ENCODE measurements around the gene CTNNA3.
"Not testable (repeated sequence)": the region's sequence is repeated elsewhere in the genome, so short reads cannot be mapped to it uniquely, and the experiment has no call there.

Gene CTNNA3

DNA sequence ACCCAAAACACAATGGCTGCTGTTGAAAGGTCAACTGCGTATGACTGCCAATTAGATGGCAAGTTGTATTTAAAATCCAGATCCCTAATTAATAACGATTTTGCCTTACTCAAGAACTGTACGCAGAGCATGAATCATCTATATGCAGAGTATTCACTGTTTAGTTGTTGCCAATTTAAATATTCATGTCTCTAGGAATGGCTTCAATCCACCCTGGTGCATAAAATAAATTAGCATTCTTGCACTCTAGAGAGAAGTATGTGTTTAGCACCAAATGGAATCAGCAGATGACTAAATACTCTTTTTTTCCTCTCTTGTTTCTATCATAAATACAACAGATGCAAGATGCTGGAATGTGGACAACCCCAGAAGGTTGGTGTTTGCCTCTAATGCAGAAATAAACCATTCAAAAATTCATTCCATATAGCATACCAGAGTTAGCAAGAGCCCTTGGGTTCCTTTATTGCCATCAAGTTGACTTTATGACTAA, 449.9 kb downstream of the CTNNA3 start:
- DNase-seq (ENCODE audit: low spot score), result no peak

DNA sequence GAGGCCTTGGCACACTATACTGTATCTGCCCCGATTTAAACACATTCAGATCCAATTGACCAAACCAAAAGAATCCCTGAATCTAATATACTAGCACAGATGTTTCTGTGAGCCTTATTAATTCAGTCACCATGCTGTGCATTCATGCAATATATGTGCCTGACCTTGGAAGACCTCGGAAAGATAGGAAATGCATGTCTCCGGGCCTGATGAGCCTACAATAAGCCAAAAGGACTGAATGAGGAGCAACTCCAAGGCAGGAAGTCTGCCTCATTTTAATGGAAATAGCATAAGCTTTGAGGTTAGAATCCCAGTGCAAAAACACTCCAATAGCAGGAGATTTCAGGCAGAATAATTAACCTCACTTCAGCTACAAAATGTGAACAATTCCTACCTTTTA, 453.5 kb downstream of the CTNNA3 start:
- no peak for DNase-seq (ENCODE audit: low spot score)

DNA sequence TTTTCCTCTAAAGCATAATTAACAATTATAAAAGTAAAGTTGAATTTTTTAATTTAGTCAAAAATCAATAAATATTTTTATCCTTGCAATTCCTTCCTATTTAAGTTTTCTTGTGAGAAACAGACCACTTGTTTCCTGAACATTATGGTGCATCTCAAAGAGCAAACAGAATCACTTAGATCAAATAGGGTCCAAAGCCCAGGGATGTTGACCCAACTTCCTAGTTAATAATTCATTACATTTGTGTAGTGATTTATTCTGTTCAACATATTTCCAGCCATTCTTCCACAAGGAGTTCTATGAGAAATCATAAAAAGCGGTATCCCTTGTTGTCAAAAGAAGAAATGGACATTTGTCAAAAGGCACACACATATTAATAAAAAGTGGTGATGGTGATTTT, 454.5 kb downstream of the CTNNA3 start:
- no peak for DNase-seq (ENCODE audit: low spot score)

DNA sequence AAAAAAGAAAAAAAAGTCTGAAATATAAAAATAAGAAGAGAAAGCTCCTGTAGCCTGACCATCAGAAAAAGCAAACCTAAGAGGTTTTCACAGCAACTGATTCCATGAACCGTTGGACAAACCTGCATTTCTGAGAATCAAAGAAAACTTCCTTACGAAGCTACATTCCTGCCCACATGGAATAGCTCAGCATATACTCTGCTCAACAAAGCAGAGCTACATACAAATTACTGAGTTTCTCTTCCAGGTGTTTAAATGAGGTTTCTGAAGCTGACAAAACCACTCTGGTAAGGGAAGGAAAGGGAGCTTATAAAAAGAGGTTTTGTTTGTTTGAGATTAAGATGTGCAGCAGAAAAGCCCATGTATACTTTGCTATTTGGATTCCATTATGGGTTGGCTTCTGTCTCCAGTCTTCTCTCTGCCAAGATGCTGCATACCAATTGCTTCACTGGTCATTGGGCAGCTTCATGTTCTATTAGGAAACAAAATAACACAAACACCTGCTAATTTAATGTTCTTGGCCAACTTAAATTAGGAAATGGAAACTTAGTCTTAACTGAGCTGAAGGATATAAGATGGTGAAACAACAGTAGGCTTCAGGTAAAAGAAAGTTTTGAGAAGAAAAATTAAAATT, 456.0 kb downstream of the CTNNA3 start:
- DNase-seq (ENCODE audit: low spot score), result no peak

DNA sequence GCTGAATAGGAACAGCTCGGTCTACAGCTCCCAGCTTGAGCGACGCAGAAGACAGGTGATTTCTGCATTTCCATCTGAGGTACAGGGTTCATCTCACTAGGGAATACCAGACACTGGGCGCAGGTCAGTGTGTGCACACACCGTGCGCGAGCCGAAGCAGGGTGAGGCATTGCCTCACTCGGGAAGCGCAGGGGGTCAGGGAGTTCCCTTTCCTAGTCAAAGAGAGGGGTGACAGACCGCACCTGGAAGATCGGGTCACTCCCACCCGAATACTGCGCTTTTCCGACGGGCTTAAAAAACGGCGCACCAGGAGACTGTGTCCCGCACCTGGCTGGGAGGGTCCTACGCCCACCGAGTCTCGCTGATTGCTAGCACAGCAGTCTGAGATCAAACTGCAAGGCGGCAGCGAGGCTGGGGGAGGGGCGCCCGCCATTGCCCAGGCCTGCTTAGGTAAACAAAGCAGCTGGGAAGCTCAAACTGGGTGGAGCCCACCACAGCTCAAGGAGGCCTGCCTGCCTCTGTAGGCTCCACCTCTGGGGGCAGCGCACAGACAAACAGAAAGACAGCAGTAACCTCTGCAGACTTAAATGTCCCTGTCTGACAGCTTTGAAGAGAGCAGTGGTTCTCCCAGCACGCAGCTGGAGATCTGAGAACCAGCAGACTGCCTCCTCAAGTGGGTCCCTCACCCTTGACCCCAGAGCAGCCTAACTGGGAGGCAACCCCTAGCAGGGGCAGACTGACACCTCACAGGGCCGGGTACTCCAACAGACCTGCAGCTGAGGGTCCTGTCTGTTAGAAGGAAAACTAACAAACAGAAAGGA, 465.1 kb downstream of the CTNNA3 start:
- DNase-seq (ENCODE audit: low spot score), result not testable (repeated sequence)

DNA sequence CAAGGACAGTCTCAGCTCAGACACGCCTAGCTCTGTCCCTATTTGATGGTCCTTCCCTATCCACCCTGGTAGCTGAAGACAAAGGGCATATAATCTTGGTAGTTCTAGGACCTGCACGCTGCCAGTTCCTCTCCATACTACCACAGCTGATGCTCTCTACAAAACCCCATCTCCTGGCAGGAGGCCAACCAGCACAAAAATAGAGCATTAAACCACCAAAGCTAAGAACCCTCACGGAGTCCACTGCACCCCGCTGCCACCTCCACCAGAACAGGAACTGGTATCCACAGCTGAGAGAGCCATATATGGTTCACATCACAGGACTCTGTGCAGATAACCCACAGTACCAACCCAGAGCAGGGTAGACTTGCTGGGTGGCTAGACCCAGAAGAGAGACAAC, 470.8 kb downstream of the CTNNA3 start:
- no peak for DNase-seq (ENCODE audit: low spot score)

DNA sequence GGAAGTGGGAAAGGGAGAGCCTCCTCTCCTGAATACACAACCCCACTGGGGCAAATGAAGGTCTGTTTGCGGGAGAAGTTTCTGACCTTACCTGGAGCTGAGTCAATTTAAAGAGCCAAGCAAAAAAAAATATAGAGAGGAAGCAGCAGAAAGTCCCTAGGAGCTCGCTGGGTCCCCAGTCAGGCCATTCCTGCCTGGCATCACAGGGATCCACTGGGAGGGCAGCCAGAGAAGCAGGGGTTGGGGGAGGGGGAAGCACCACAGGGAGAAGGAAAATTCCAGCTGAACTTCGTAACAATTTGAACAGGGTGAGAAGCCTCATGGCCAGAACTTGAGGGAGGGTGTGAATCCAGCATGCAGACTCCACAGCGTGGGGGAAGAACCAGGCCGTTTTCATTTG, 471.4 kb downstream of the CTNNA3 start:
- no peak for DNase-seq (ENCODE audit: low spot score)

DNA sequence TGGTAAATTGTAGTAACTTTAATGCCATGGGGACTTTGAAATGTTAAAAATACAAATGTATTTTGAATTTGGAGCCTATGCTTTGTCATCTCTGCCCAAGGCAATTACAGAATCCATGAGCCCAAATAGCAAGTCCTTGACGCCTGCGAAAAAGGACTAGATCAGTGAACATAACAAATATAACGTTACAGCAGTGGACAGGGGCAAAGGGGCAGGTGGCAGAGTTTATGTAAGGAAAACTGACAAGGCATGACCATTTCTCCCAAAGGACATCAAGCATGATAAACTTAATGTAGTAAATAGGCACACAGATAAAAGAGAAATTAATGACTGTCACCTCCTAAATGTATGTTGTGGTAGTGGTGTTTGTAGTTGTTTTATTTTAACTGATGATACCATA, 473.1 kb downstream of the CTNNA3 start:
- no peak for DNase-seq (ENCODE audit: low spot score)

DNA sequence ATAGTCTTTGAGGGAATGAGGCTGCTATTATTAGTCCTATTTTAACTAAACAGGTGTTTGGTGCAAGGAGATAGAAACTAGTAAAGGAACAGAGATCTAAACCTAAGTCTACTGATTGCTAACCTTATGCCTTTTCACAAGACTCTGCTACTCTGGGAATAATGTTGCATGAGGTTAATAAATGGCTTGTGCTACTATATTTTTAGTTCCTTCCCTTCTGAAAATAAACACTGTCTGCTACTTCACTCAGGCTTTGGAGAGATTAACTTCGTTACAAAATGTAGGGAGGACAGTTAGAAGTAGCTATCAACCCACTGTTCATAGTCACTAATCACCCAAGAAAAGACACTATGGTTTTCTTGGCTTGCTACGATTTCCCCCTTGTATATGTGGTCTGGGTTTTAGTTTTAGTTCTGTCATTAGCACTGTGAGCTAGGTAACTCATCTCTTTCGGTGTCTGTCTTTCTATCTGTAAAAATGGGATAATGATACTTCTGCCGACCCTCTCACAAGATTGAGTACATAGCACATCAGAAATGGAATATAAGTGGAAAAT, 474.0 kb downstream of the CTNNA3 start:
- no peak for DNase-seq (ENCODE audit: low spot score)

DNA sequence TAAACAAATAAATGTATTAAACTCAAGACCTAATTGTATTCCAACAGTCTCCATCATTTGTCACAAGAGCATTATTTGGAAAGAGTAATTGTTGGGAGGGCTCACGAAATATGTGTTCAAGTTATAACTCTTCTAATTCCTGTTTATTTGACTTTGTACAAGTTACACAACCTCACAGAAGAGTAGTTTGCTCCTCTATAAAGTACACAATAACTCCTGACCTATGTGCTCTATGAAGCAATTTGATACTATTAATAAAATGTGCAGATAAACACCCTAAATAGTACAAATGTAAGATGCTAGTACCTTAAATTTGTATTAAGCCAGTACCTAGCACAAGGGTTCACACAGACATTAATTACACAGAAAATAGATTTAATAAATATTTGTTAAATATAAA, 484.3 kb downstream of the CTNNA3 start:
- no peak for DNase-seq (ENCODE audit: low spot score)

DNA sequence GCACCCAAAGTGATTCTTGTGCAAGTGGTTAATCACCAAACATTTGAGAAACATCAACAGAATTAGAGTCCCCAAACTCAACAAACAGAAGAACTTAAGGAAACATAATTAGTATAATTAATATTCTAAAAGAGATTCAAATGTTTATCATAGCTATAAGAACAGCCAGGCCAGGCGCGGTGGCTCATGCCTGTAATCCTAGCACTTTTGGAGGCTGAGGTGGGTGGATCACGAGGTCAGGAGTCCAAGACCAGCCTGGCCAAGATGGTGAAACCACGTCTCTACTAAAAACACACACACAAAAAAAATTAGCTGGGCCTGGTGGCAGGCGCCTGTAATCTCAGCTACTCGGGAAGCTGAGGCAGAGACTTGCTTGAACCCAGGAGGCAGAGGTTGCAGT, 488.1 kb downstream of the CTNNA3 start:
- DNase-seq (ENCODE audit: low spot score), result not testable (repeated sequence)

DNA sequence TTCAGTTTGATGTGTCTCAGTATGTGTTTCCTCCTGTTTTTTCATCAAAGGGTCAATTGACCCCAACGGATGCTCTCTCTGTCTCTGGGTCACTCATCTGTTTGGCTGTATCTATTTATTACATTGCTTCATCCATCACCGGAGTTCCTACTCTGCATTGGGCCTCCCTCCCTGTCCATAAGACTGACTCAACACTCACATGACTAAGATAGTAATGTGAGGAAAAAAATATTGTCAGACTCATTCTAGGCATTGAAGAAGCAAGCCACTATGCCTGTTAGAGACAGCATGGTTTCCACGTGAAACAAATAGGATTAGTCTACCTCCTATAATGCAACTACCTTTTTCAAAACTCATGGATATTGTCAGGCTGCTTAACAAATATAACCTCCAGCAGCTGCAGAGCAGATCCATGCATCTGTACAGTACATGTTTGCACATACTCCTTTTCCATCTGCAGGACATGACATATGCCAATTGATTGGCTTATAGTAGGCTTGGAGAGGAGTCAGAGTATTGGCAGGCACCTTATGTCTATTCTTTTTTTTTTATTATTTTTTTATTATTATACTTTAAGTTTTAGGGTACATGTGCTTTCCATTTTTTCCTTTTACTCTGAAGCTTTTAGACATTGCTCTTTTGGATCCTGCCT, 495.0 kb downstream of the CTNNA3 start:
- no peak for DNase-seq (ENCODE audit: low spot score)

DNA sequence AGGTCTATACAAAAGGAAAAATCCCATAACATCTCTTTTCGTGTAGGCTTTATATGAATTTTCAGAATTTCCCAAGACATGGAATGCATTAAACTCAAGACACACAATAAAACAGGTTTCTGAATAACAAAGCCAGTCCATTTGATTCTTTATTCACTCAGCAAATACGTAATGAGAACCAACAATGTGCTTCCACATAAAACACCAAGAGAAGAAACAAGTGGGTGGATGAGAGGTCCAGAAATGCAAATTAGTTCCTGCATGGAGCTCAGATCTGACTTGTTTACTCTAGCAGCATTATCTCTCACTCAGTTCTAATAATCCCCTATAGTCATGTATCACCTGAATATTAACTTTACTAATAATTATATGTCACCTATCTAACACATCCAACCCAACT, 520.6 kb downstream of the CTNNA3 start:
- DNase-seq (ENCODE audit: low spot score), result no peak

DNA sequence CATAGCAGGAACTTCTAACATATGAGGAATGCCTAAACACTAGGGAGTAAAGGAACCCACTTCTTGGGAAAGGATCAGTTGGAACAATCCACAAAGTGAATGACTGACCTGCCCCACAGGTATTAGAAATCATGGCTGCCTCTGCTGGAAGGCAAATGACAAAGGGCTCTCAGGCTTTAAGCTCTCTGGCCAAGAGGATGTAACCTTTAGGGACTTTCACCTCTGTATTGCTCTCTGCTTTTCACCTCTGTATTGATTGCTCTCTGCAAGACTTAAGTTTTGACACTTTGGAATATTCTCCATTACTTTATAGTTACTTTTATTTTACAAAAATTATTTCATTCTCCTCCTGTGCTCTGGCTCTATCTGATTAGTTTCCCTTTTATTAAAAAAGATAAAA, 522.2 kb downstream of the CTNNA3 start:
- DNase-seq (ENCODE audit: low spot score), result no peak

DNA sequence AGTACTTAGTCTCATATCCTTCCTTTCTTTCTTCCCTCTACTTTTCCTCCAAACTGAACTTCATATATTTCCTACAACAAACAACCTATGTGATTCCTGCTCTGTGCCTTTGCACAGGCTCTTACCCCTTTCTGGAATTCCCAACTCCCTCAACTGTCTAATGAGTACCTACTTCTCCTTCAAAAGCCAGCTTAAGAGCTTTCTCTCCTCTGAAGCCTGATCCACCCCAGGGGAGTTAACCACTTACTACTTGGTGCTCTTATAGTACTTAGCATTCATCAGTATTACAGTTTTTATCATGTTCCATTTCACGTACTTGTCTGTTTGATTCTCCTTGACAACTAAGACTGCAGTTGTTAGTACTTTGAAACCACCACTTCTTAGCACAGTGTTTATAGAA, 524.0 kb downstream of the CTNNA3 start:
- DNase-seq (ENCODE audit: low spot score), result no peak

DNA sequence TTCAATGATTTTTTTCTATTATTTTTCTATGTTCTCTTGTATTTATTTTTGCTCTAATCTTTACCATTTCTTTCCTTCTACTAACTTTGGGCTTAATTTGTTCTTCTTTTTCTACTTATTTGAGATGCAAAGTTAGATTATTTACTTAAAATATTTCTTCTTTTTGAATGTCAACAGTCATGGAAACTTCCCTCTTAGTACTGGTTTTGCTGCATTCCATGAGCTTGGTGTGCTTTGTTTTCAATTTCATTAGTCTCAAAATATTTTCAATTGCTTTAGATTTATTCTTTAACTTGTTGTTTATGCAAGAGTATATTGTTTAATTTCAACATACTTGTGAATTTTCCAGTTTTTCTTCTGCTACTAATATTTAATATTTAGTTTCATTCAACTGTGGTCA, 539.8 kb downstream of the CTNNA3 start:
- DNase-seq (ENCODE audit: low spot score), result no peak

DNA sequence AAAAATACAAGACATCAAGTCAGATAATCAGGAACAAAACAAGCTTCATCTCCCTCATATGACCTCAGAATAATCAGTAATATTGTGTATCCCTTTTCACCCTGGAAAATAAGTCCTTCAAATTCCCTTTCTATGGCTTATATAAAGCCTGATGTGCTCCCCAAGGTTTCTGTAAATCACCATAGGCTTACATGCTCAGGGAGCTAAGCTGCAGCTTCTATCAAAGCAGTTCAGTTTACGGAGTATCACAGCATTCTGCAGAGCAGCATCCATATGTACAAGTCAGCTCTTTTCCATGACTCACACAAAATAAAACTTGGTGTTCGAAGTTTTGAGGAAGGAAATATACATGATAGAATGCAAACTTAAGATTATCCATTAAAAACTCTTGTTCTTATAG, 544.5 kb downstream of the CTNNA3 start:
- no peak for DNase-seq (ENCODE audit: low spot score)

DNA sequence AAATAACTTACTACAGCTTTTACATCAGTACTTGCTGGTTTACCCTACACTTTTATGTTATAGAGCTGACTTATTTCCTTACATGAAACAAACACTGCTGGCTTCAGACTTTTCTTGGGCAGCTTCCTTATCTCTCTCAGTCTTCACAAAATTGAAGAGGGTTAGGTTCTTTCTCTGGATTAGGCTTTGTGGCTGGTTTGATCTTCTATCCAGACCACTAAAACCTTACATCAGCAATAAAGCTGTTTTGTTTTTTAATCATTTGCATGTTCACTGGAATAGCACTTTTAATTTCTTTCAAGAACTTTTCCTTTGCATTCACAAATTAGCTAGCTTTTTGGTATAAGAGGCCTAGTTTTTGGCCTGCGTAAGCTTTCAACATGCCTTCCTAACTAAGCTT, 551.5 kb downstream of the CTNNA3 start:
- DNase-seq (ENCODE audit: low spot score), result no peak

DNA sequence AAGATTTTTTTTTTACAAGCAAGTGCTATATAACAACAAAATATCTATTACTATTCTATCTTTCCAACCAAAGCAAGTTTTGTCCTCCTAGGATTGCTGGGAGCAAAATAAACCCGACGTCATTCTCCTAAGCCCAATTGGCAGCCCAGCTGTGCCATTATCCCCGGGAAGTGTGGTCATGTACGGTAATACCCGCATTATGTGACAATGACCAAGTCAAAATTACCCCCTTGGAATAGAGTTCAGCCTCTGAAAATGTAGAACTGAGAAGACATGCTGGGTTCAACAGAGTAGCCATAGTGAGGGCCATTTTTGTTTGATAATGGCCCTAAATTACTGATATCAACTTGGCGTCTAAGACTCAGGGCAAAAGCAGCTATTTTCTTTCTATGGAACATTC, 554.7 kb downstream of the CTNNA3 start:
- no peak for DNase-seq (ENCODE audit: low spot score)

DNA sequence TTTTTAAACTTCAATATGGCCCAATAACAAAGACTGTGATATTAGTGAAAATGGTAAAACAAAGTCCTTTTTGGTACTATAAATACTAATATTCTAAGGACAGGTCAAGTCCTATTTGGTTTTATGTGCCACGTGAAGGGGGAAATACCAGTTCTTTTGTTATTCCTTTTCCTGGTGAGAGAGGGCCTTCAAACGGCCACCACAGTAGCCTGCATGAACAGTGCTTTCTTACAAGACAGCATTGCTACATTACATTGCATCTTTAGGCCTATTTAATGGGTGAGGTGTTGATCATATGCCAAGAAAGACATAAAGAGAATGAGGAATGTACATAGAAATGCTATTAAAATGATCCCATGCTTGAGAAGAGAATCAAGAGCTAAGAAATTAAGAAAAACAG, 555.4 kb downstream of the CTNNA3 start:
- no peak for DNase-seq (ENCODE audit: low spot score)

DNA sequence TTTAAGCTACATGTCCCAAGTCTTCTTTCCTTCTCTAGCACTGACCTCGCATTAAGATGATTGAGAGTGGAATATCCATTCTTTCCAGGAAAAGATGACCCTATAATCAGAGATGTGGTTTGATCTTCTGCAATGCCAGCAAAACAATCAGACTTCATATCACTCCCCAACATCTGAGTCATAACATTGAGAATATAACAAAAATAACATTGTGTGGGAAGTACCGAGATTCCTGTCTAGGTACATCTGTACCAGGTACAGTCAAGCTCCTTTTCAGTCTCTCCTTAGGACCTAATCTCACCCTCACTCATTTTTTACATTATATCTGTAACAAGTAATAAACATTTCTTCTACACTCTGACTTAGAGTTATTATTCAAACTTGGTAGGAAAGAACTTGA, 568.6 kb downstream of the CTNNA3 start:
- no peak for DNase-seq (ENCODE audit: low spot score)

DNA sequence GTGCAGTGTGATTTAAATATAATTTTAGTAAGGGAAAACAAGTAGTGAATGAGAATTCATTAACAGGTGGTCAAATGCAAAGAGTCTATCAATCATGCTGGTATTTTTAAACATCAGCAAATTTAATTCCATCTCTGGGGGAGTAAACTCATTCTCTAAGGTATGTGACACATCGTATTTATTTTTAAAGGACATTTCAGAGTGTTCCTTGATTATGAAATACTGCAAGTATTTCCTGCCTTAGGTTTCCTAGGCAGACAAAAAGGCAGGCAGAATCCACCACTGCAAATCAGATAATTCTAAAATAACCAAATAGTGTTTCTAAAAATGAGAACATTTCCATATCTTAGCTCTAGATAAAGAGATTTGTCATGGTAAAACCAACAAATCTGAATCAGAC, 576.3 kb downstream of the CTNNA3 start:
- no peak for DNase-seq (ENCODE audit: low spot score)

DNA sequence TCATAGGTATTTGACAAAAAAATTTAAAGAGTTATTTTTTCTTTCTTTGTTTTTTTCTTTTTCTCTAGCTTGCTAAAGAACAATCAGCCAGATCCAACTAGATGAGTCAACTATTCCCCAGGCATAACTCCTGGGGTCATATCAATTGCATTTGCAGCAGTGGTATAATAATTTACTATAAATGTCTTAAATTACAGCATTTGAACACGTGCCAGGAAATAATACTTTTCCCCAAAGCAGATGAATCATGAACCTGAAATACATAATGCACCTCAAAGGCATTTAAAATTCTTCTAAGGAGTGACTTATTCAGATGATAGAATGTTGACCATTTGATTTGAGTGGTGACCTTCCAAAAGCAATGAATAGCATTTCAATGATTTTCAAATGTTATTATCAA, 580.0 kb downstream of the CTNNA3 start:
- DNase-seq (ENCODE audit: low spot score), result no peak
